Endothelial cell of umbilical vein (primary cell): Measurements from ENCODE around the gene PTGIR. TPM values are rescaled to one million over a fixed set of nuclear protein-coding genes. Genes with fewer than 3 reads are reported as not detected.

Experiments
- BruUV-seq: library from RNA; stranded (reverse); fragments of 400-500 nt; replicated peaks from 2 replicates; lab custom pipeline; 2021; lab: Mats Ljungman, UMichigan
- CTCF ChIA-PET: fragments of 300-600, 350-600 bp; sonication (Branson Sonifier 250); formaldehyde crosslinking; loops from one replicate; lab custom pipeline; 2021; ENCODE audit warnings: antibody characterized with exemption, inconsistent platforms; lab: Charles Lee
- POLR2A ChIA-PET: fragments of 300-600, 350-600 bp; sonication (Branson Sonifier 250); formaldehyde crosslinking; loops from one replicate; lab custom pipeline; 2021; ENCODE audit warnings: antibody characterized with exemption, inconsistent platforms; lab: Charles Lee
- DNase-seq: peaks from one replicate; pipeline ENCODE4 v3.0.0-alpha.2; 2011; ENCODE audit warnings: low read depth, low spot score
- FAIRE-seq: peaks from 2 replicates; lab custom pipeline; 2011; peaks lifted over from hg19 to GRCh38; lab: Jason Lieb, UNC
- H2AFZ ChIP-seq: 2 replicates; pipeline ENCODE4 v1.6.0; 2012; ENCODE audit warnings: low read depth, low read length, control low read depth, inconsistent platforms
- H3K27ac ChIP-seq: 2 replicates; pipeline ENCODE4 v1.5.1; 2011; ENCODE audit warnings: low read depth, mild to moderate bottlenecking, control low read depth, low read length, moderate library complexity; ENCODE audit not compliant: insufficient read depth
- H3K27me3 ChIP-seq, 2 experiments: 2 replicates each; pipeline versions ENCODE4 v1.6.0 to v1.6.1; 2011; ENCODE audit warnings: low read length in 2 of 2, mixed read lengths in 1 of 2; ENCODE audit not compliant: control insufficient read depth in 2 of 2, insufficient read depth in 2 of 2
- H3K36me3 ChIP-seq, 2 experiments: 2 replicates in 1 of 2; 3 replicates in 1 of 2; pipeline ENCODE4 v1.5.1; 2011; ENCODE audit warnings: low read length in 2 of 2, mild to moderate bottlenecking in 1 of 2, moderate library complexity in 1 of 2; ENCODE audit not compliant: control insufficient read depth in 2 of 2, insufficient read depth in 2 of 2; ENCODE audit errors: extremely low read depth in 1 of 2
- H3K4me1 ChIP-seq: 3 replicates; pipeline ENCODE4 v1.5.1; 2011; ENCODE audit warnings: mild to moderate bottlenecking, low read length; ENCODE audit not compliant: control insufficient read depth, insufficient read depth; ENCODE audit errors: extremely low read depth
- H3K4me2 ChIP-seq: 2 replicates; pipeline ENCODE4 v1.6.1; 2011; ENCODE audit warnings: low read length, control low read depth, mixed read lengths; ENCODE audit not compliant: insufficient read depth
- H3K4me3 ChIP-seq, 3 experiments: fragments of 200-600 bp in 1 of 3; sonication (generic), shearing (Covaris generic) in 1 of 3; replicated peaks in 1 of 3; 2 replicates each; pipeline ENCODE4 v1.5.1; 2011 to 2016; ENCODE audit warnings: control low read depth in 3 of 3, low read length in 3 of 3, mild to moderate bottlenecking in 2 of 3, inconsistent platforms in 1 of 3, low read depth in 1 of 3, moderate library complexity in 1 of 3; ENCODE audit not compliant: insufficient read depth in 1 of 3
- H3K79me2 ChIP-seq: 2 replicates; pipeline ENCODE4 v1.6.0; 2012; ENCODE audit warnings: low read length, inconsistent platforms; ENCODE audit not compliant: control insufficient read depth, insufficient read depth
- H3K9ac ChIP-seq: replicated peaks from 2 replicates; pipeline ENCODE3; 2011; ENCODE audit warnings: low read length, control low read depth; ENCODE audit not compliant: insufficient read depth; ENCODE audit errors: extremely low read depth
- H3K9me1 ChIP-seq: replicated peaks from 3 replicates; pipeline ENCODE4 v1.6.0; 2011; ENCODE audit warnings: mild to moderate bottlenecking, low read length; ENCODE audit not compliant: control insufficient read depth, insufficient read depth; ENCODE audit errors: extremely low read depth
- H3K9me3 ChIP-seq: replicated peaks from 2 replicates; pipeline ENCODE4 v1.5.1; 2012; ENCODE audit warnings: low read length, inconsistent platforms; ENCODE audit not compliant: control insufficient read depth, insufficient read depth
- H4K20me1 ChIP-seq: replicated peaks from 2 replicates; pipeline ENCODE3; 2011; ENCODE audit warnings: mild to moderate bottlenecking, low read length; ENCODE audit not compliant: control insufficient read depth, insufficient read depth; ENCODE audit errors: extremely low read depth
- CTCF ChIP-seq, 2 donors: IDR thresholded peaks; 1 replicate in 1 of 2; 2 replicates in 1 of 2; pipeline ENCODE4 v1.5.1; 2011; ENCODE audit warnings: low read length in 2 of 2, mild to moderate bottlenecking in 2 of 2, moderate library complexity in 2 of 2, control low read depth in 1 of 2, inconsistent platforms in 1 of 2, low read depth in 1 of 2; ENCODE audit not compliant: insufficient read depth in 1 of 2; ENCODE audit errors: extremely low read depth in 1 of 2
- EZH2 ChIP-seq: IDR thresholded peaks from 2 replicates; pipeline ENCODE4 v1.6.1; 2012; ENCODE audit warnings: borderline replicate concordance, low read depth, mild to moderate bottlenecking, moderate library complexity, low read length, inconsistent platforms; ENCODE audit not compliant: severe bottlenecking
- FOS ChIP-seq: IDR thresholded peaks from 2 replicates; pipeline ENCODE4 v1.6.1; 2011; ENCODE audit warnings: mild to moderate bottlenecking, low read length, moderate library complexity, borderline replicate concordance; ENCODE audit not compliant: insufficient read depth
- GATA2 ChIP-seq: IDR thresholded peaks from 2 replicates; pipeline ENCODE4 v1.7.0; 2011; ENCODE audit warnings: low read depth, mild to moderate bottlenecking, moderate library complexity, mixed read lengths, low read length; ENCODE audit not compliant: insufficient read length, insufficient read depth
- JUN ChIP-seq: IDR thresholded peaks from 2 replicates; pipeline ENCODE4 v1.6.1; 2011; ENCODE audit warnings: borderline replicate concordance, low read depth; ENCODE audit not compliant: insufficient read length, insufficient read depth
- MYC ChIP-seq: IDR thresholded peaks from one replicate; pipeline ENCODE4 v1.6.1; 2011; ENCODE audit warnings: mild to moderate bottlenecking, low read depth, low read length
- POLR2A ChIP-seq: IDR thresholded peaks from 2 replicates; pipeline ENCODE4 v1.6.1; 2012; ENCODE audit warnings: low read depth, mild to moderate bottlenecking, control low read depth, low read length
- POLR2AphosphoS5 ChIP-seq: IDR thresholded peaks from 2 replicates; pipeline ENCODE4 v1.6.1; 2012; ENCODE audit warnings: low read depth, mild to moderate bottlenecking, control low read depth, low read length, moderate library complexity; ENCODE audit not compliant: insufficient read depth
- dilution Hi-C: fragments of 300-500 bp; cut with MboI; formaldehyde crosslinking; loops from one replicate; pipeline ENCODE4 v1.15.0; 2019; ENCODE audit warnings: low sequenced_read_pairs; ENCODE audit not compliant: extremely low pct_ligation_motif_present
- intact Hi-C: fragments of 100-400 bp; cut with micrococcal nuclease; formaldehyde crosslinking; loops from one replicate; pipeline ENCODE4 v1.10.0; 2022
- polyA plus RNA-seq, 4 experiments: library from polyadenylated mRNA; depleted of rRNA in 3 of 4; stranded (reverse) in 3 of 4; unstranded in 1 of 4; fragments of >200 nt; gene quantifications; 2 replicates each; pipeline versions ENCODE4 v1.2.1 to v1.2.3, GENCODE V29; 2011 to 2012; ENCODE audit warnings: missing spikeins in 1 of 4
- total RNA-seq: library from RNA; stranded (reverse); gene quantifications from 2 replicates; pipeline ENCODE4 v1.2.3, GENCODE V29; 2021
- TF ChIP-seq, protein P1 (sequence below): IDR thresholded peaks from 2 replicates; pipeline ENCODE4 v1.6.1; 2011; ENCODE audit not compliant: insufficient read depth, insufficient read length

PTGIR gene
- total and polyA plus RNA-seq, 2 donors (not counting 3 experiments of a cell fraction or from before 2014, with no cell fraction given) = 0.55 to 2.7 TPM

- ChIA-PET CTCF (interaction anchor here (2.3 kb wide), 1 partner anchor 12 kb away, joined by 15 read pairs; no protein-coding TSS in a partner anchor), POLR2A (no interaction called here)
- Histone ChIP-seq H3K9ac (no peak overlapping the region), H3K4me1 (peaks cover 12% of the 10 kb centered on the region), H3K27ac (no peak overlapping the region), H4K20me1 (no peaks in the 10 kb centered on the region), H3K27me3 (no peaks in the 10 kb centered on the region), H3K79me2 (no peaks in the 10 kb centered on the region), H3K9me3 (no peaks in the 10 kb centered on the region), H3K4me2 (no peak overlapping the region), H2AFZ (no peak overlapping the region), H3K4me3 (no peak overlapping the region), H3K9me1 (no peaks in the 10 kb centered on the region), H3K36me3 (no peaks in the 10 kb centered on the region)
- intact Hi-C loops (no loop called here), dilution Hi-C loops (no loop called here)
- FAIRE-seq (no peak), DNase-seq (no peak)
- no TSS peak for BruUV-seq
- TF ChIP-seq, protein P1, sequence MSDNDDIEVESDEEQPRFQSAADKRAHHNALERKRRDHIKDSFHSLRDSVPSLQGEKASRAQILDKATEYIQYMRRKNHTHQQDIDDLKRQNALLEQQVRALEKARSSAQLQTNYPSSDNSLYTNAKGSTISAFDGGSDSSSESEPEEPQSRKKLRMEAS = no peak
- TF ChIP-seq JUN (no peak), CTCF (IDR thresholded peaks at IDR 0.05; ENCODE audit: extremely low read depth in 1 of 2, insufficient read depth in 1 of 2, low read depth in 1 of 2, low read length in 2 of 2) (no peak), FOS (no peak), GATA2 (no peak), EZH2 (no peak), POLR2AphosphoS5 (no peak), POLR2A (no peak), MYC (no peak)
Measured at GRCh38 chr19:46626446-46626845, 1.6 kb upstream of the PTGIR start.
